Smooth muscle cell (in vitro differentiated cells): ENCODE data around the gene KDM4B. TPM values are rescaled to one million over a fixed set of nuclear protein-coding genes. Genes with fewer than 3 reads are reported as not detected.

Experiments used
- DNase-seq: peaks from one replicate; lab custom pipeline; 2025; ENCODE audit not compliant: unreplicated experiment; lab: John Stamatoyannopoulos, UW
- H2AFZ ChIP-seq: fragments of 200-600 bp; sonication (generic); 2 replicates; pipeline ENCODE4 v1.6.0; 2016; ENCODE audit warnings: antibody characterized with exemption, low read depth, mild to moderate bottlenecking
- H3F3A ChIP-seq: fragments of 200-600 bp; sonication (generic); 2 replicates; pipeline ENCODE4 v1.6.0; 2017; ENCODE audit warnings: antibody characterized with exemption, low read depth
- H3K27ac ChIP-seq: fragments of 200-600 bp; sonication (generic); 2 replicates; pipeline ENCODE4 v1.5.1; 2016; ENCODE audit warnings: low read depth, mild to moderate bottlenecking
- H3K27me3 ChIP-seq: fragments of 200-600 bp; sonication (generic); 2 replicates; pipeline ENCODE4 v1.6.1; 2016; ENCODE audit warnings: low read depth, mild to moderate bottlenecking
- H3K36me3 ChIP-seq: fragments of 200-600 bp; sonication (generic); 2 replicates; pipeline ENCODE4 v1.5.1; 2016; ENCODE audit warnings: low read depth
- H3K4me1 ChIP-seq: fragments of 200-600 bp; sonication (generic); 2 replicates; pipeline ENCODE4 v1.5.1; 2016; ENCODE audit warnings: low read depth
- H3K4me2 ChIP-seq: fragments of 200-600 bp; sonication (generic); 2 replicates; pipeline ENCODE4 v1.6.0; 2016; ENCODE audit warnings: mild to moderate bottlenecking
- H3K4me3 ChIP-seq: fragments of 200-600 bp; sonication (generic); 2 replicates; pipeline ENCODE4 v1.5.1; 2016; ENCODE audit warnings: mild to moderate bottlenecking
- H3K79me2 ChIP-seq: fragments of 200-600 bp; sonication (generic); 2 replicates; pipeline ENCODE4 v1.6.0; 2016; ENCODE audit warnings: low read depth, mild to moderate bottlenecking
- H3K9ac ChIP-seq: fragments of 200-600 bp; sonication (generic); 2 replicates; pipeline ENCODE4 v1.6.0; 2016; ENCODE audit warnings: low read depth
- H3K9me3 ChIP-seq: fragments of 200-600 bp; sonication (generic); replicated peaks from 2 replicates; pipeline ENCODE4 v1.5.1; 2016; ENCODE audit warnings: low read depth
- H4K20me1 ChIP-seq: fragments of 200-600 bp; sonication (generic); 2 replicates; pipeline ENCODE4 v1.6.0; 2016; ENCODE audit warnings: low read depth
- WGBS: methylation state at CpG from one replicate; pipeline ENCODE4 v1.1.7; 2016; ENCODE audit warnings: low lambda C conversion rate; 5-methylcytosine and 5-hydroxymethylcytosine counted together
- polyA plus RNA-seq: library from polyadenylated mRNA; unstranded; fragments of >200 nt; fragmentation: Nextera tagmentation; extraction: Ambion mirVana; gene quantifications from 2 replicates; pipeline ENCODE4 v1.2.1, GENCODE V29; 2016
- total RNA-seq: library from RNA; depleted of rRNA; stranded (reverse); fragments of >200 nt; gene quantifications from 2 replicates; pipeline ENCODE4 v1.2.3, GENCODE V29; 2014
- TF ChIP-seq, protein P1 (sequence below): fragments of 200-600 bp; sonication (generic); IDR thresholded peaks from 2 replicates; pipeline ENCODE4 v1.5.1; 2017; ENCODE audit warnings: borderline replicate concordance, mild to moderate bottlenecking, antibody characterized with exemption; ENCODE audit not compliant: insufficient read depth, poor library complexity, severe bottlenecking

KDM4B gene
- total and polyA plus RNA-seq, 2 experiments from 2014 or later, result 27.9 to 32.3 TPM

GRCh38 chr19:5046339-5047039 is 77.6 kb downstream of the KDM4B start:
- Histone ChIP-seq H3K27ac (peak overlapping the region; percentile 55), H3K4me1 (peaks cover 6% of the 10 kb centered on the region), H4K20me1 (peaks cover 93% of the 10 kb centered on the region), H3K9me3 (no peaks in the 10 kb centered on the region), H3K4me3 (no peak overlapping the region), H3K27me3 (no peaks in the 10 kb centered on the region), H3F3A (peaks cover 11% of the 10 kb centered on the region), H2AFZ (no peak overlapping the region), H3K36me3 (no peaks in the 10 kb centered on the region), H3K79me2 (peaks cover 18% of the 10 kb centered on the region), H3K9ac (no peak overlapping the region), H3K4me2 (peak overlapping the region; percentile 76)
- WGBS, result 24% methylated on average over 19 of the region's 19 CpGs
- DNase-seq, result peak; percentile 18
- TF ChIP-seq, protein P1, sequence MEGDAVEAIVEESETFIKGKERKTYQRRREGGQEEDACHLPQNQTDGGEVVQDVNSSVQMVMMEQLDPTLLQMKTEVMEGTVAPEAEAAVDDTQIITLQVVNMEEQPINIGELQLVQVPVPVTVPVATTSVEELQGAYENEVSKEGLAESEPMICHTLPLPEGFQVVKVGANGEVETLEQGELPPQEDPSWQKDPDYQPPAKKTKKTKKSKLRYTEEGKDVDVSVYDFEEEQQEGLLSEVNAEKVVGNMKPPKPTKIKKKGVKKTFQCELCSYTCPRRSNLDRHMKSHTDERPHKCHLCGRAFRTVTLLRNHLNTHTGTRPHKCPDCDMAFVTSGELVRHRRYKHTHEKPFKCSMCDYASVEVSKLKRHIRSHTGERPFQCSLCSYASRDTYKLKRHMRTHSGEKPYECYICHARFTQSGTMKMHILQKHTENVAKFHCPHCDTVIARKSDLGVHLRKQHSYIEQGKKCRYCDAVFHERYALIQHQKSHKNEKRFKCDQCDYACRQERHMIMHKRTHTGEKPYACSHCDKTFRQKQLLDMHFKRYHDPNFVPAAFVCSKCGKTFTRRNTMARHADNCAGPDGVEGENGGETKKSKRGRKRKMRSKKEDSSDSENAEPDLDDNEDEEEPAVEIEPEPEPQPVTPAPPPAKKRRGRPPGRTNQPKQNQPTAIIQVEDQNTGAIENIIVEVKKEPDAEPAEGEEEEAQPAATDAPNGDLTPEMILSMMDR, result no peak

GRCh38 chr19:5047251-5047935 is 78.5 kb downstream of the KDM4B start:
- peaks cover 6% of the 10 kb centered on the region for H3K4me1 ChIP-seq
- no peaks in the 10 kb centered on the region for H3K36me3 ChIP-seq
- H4K20me1 ChIP-seq, result peaks cover 94% of the 10 kb centered on the region
- no peak for DNase-seq
- H3K9ac ChIP-seq, result no peak overlapping the region
- H3K27ac ChIP-seq, result peak overlapping the region; percentile 55
- H3K9me3 ChIP-seq, result no peaks in the 10 kb centered on the region
- no peaks in the 10 kb centered on the region for H3K27me3 ChIP-seq
- peaks cover 18% of the 10 kb centered on the region for H3K79me2 ChIP-seq
- peak overlapping the region; percentile 76 for H3K4me2 ChIP-seq
- TF ChIP-seq, protein P1, result no peak
- H3F3A ChIP-seq, result peaks cover 11% of the 10 kb centered on the region
- 96% methylated on average over 23 of the region's 39 CpGs for WGBS
- no peak overlapping the region for H3K4me3 ChIP-seq
- H2AFZ ChIP-seq, result no peak overlapping the region

DNA sequence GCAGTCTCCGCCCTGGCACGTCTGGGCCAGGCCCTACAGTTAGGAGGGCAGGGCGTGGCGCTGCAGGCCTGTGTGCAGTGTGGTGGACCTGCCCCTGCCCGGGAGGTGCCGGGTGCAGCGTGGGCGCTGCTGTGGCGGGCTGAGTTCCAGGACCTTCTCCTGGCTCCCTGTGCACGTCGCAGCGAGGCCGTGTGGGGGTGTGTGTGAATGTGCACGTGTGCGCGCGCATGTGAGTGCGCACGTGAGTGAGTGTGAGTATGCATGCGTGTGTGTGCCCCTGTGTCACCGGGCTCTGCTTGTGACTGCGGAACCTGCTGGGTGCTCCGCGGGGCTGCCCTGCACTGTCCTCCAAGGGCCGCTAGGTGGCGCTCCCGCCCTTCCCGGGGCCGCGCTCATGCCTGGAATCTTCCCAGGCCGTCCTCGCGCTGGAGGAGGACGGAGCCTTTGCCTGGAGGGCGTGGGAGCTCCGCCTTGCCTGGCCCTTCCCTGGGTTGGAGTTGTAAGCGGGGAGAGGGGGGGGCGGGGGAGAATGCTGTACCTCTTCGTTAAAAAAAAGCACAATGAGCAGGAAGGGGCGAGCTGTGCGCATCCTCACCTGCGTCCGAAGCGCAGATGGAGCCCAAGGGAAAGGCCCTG is 79.3 kb downstream of the KDM4B start:
- Histone ChIP-seq H3K4me2 (peak overlapping the region; percentile 86), H3K79me2 (peaks cover 18% of the 10 kb centered on the region), H3K4me3 (peak overlapping the region; percentile 12), H3K36me3 (no peaks in the 10 kb centered on the region), H3K27ac (peak overlapping the region; percentile 91), H4K20me1 (peaks cover 95% of the 10 kb centered on the region), H3K9ac (peak overlapping the region; percentile 83), H3K9me3 (no peaks in the 10 kb centered on the region), H3F3A (peaks cover 11% of the 10 kb centered on the region), H3K4me1 (peaks cover 6% of the 10 kb centered on the region), H2AFZ (no peak overlapping the region), H3K27me3 (no peaks in the 10 kb centered on the region)
- TF ChIP-seq, protein P1, result peak; percentile 98
- DNase-seq, result peak; percentile 76
- 35% methylated on average over 34 of the region's 44 CpGs for WGBS
